ENCODE data around the gene MRGPRF.

The MRGPRF gene

DNA sequence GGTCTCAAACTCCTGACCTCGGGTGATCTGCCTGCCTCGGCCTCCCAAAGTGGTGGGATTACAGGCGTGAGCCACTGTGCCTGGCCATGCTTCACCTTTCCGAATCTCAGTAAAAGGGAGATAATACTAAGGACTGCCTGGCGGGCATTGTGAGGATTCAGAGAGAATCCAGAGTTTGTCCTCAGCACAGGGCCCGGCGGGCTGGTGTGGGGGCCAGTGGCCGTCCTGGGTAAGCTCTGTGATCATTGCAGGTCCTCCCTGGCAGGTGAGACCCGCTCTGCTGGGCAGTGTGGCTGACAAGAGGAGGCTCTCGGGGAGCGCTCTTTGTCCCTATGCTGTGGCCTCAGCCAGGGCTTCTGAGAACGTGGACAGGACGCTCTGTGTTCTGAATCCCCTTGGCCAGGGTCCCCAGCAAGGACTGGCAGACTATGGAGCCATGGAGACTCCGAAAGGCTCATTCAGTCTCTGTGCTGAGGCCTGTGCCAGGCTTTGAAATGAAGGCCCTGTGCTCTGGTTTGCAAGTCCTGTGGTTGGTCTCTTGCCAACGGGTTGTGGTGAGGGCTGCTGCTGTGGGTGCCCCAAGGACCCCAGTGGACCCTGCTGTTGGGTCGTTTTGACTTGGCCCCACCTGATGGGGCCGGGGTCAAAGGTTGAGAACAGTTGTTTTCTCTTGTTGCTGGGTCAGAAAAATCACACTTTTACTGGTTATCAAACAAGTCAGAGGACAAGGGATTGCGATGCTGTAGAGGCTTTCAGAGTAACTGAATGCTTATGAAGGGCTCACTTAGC, 37.7 kb upstream of the MRGPRF start:
- DNase-seq = no peak

GRCh38 chr11:69049490-69049867, 36.4 kb upstream of the MRGPRF start:
- no peak for DNase-seq

- peak; percentile 77 for DNase-seq
Observed at GRCh38 chr11:69048694-69049489, 35.8 kb upstream of the MRGPRF start, which contains the start of gene TPCN2. TSS of gene TPCN2 (plus strand) at chr11:69048932. CDS start at chr11:69048998, 66 bp downstream.

GRCh38 chr11:69048031-69048693, 35.1 kb upstream of the MRGPRF start:
- DNase-seq = no peak

DNA sequence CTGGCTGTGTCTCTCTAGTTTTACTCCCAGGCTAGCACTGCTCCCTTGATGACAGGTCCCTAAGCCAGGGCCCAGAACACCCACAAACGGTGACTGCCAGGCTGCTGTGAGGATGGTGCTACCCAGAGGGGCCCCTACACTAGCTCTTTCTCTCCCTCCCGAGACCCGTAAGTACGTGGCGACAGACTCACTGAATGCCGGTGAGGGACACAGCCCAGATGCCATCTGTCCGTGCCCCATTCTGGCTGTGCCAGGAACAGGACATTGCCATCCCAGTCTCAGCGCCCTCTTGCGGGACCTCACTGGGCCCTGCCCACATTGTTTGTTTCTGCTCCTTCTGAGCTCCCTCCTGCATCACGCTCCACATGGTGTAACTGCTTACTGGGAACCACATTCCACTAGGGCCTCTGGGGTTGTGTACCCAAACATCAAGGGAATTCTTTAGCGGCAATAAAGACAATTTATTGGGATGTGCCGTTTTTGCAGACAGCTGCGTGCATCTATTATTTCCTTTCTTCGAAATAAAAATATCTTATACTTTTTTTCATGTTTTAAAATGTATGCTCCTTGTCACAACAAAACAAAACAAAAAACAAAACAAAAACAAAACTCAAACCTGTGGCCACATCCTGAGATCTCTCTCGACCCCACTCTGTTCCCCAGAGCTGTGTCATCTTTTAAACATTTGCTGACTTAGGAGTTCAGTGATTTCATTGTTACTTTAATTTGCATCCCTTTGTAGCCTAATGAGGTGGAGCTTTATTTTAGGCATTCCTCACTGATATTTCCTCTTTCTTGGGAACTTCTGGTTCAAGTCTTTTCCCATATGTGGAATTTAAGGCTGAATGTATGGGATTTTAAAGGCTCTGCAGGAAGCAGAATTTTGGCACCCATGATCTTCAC, 31.3 kb upstream of the MRGPRF start:
- DNase-seq = no peak

GRCh38 chr11:69041516-69041915, 28.5 kb upstream of the MRGPRF start:
- DNase-seq = no peak

- DNase-seq = no peak
Observed at GRCh38 chr11:69040581-69041260, 27.7 kb upstream of the MRGPRF start.

DNA sequence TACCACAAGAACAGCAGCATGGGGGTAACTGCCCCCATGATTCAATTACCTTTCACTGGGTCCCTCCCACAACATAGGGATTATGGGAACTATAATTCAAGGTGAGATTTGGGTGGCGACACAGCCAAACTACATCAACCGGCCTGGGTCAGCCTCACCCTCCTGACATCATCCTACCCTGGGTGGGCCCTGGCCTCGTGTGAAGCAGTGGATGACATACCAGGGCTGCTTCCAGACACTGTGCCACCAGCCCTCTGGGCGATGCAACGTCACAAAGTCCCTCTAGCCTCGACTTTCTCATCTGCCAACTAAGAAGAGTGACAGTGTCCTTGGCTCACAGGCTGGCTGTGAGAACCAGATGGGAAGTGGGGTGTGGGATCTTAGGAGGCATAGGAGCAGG, 27.0 kb upstream of the MRGPRF start:
- DNase-seq = no peak

DNA sequence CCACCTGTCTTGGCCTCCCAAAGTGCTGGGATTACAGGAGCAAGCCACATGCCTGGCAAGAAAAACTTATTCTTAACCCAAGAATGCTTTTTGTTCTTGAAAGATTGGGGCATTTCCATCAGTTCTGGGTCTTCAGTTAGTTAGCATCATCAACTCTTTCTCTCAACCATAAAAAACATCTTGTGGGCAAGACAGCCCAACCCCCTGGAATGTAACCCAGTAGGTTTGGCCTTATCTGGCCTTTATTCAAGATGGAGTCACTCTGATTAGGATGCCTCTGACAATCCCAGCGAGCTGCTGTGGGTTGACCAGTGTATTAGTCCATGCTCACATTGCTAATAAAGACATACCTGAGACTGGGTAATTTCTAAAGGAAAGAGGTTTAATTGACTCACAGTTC, 26.5 kb upstream of the MRGPRF start:
- DNase-seq = no peak

- DNase-seq = no peak
Observed at GRCh38 chr11:69037544-69037943, 24.5 kb upstream of the MRGPRF start.

DNA sequence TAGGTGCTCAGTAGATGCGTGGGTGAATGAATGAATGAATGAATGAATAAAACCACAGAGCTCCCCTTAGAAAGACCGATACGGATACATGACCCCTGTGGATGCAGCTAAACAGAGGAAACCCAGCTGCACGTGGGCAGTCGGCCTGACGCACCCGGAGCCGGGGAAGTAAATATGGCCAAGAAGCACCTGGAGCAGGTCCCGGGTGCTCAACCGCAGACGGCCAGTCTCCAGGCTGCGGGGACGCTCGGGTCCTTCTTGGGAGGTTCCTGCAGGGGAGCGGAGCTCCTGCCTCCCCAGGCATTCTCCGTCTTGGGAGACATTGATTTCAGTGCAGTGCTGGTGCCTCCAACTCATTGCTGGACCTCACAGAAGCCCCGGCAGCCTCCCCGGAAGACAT, 24.0 kb upstream of the MRGPRF start:
- no peak for DNase-seq

DNA sequence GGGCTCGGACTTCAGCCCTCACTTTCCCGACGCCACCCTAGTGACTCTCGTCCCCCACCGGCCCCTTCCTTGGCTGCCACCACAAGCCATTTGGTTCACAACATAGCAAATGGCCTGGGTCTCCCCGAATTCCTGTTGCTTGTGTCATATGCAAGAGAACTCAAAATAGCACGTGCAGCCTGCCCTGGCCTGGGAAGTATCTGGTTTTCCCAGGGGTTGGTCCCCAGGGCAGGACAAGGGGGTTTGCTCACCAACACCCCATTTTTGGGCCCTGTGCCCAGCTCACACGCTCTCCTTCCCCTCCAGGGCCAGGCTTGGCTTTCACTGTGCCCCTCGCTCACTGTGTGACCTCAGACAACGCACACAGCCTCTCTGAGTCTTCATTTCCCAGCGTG, 22.9 kb upstream of the MRGPRF start:
- DNase-seq = no peak

- no peak for DNase-seq
Observed at GRCh38 chr11:69035150-69035945, 22.3 kb upstream of the MRGPRF start.

- DNase-seq = no peak
Observed at GRCh38 chr11:69034123-69034867, 21.2 kb upstream of the MRGPRF start.

GRCh38 chr11:69033431-69033830, 20.4 kb upstream of the MRGPRF start:
- DNase-seq = no peak

- DNase-seq = no peak
Observed at GRCh38 chr11:69032833-69033232, 19.8 kb upstream of the MRGPRF start.

DNA sequence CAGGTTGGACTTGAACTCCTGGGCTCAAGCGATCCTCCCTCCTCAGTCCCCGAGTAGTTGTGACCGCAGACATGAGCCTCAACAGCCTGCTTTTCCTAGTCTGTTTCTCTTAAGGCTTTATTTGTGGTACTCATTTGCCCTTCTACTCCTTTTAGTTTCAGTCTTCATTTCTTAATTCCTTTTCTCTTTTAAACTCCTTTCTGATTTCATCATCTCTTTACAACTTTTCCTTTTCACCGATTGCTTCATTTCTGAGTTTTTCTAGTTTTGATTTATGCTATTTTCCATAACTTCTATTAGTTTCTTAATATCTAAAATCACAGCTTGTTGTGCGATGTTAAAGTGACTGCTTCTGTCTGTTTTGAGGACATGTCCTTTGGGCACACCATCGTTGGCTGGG, 17.3 kb upstream of the MRGPRF start:
- DNase-seq = no peak

DNA sequence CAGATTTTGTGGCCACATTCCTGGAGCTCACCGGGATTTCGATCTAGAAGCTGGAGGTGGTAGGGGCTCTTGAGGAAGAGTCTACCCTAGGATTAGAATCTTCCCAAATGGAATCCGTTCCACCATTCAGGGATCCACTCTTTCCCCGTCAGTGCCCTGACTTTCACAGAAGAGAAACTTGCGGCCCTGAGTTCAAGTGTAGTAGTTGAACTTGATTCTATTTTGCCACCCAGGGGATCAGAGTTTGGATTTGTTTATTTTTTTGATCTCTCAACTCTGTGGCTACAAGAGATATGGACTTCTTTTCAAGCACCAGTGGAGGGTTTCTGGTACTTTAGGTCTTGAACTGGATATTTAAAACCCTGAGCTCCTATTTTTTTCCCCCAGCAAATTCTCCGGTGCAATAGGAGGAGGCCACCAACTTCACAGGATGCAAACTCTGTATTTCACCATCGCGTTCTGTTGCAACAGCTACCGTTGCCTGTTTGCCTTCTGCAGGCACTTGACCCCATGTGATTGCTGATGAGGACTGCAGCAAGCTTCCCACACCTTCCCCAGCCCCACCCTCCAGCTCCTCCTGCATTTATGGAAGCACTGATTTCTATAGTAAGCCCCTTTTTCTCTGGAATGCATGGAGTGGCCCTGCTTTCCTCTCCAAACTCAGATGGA, 14.8 kb upstream of the MRGPRF start:
- no peak for DNase-seq

- no peak for DNase-seq
Observed at GRCh38 chr11:69024509-69024908, 11.5 kb upstream of the MRGPRF start.

- no peak for DNase-seq
Observed at GRCh38 chr11:69022260-69022659, 9.2 kb upstream of the MRGPRF start.

Data from NCI-H1417 treated with DMSO at 0.1 percent for 48 hours (cell line).